ENCODE results near the gene IFITM1. TPM values are rescaled to one million over a fixed set of nuclear protein-coding genes. Genes with fewer than 3 reads are reported as not detected.
"Not testable (repeated sequence)": the region's sequence is repeated elsewhere in the genome, so short reads cannot be mapped to it uniquely, and the experiment has no call there.

Gene IFITM1
- total RNA-seq, 1 donor from 2014 or later: 379 TPM

- DNase-seq (ENCODE audit: extremely low spot score in 2 of 2): no peak
- intact Hi-C loops (cut with DNase I): no loop called here
- Histone ChIP-seq H3K4me1 (no peaks in the 10 kb centered on the region), H3K36me3 (no peaks in the 10 kb centered on the region), H3K27ac (no peak overlapping the region), H3K9me3 (no peaks in the 10 kb centered on the region), H3K27me3 (no peaks in the 10 kb centered on the region), H3K4me3 (no peak overlapping the region)
- TF ChIP-seq CTCF (IDR thresholded peaks at IDR 0.05) (no peak), POLR2AphosphoS5 (IDR thresholded peaks at IDR 0.05; ENCODE audit: insufficient read depth in 1 of 2, low read depth in 1 of 2) (no peak)
Observed at GRCh38 chr11:362642-363442, 49.0 kb downstream of the IFITM1 start.

GRCh38 chr11:363443-363805 is 49.6 kb downstream of the IFITM1 start:
- intact Hi-C loops (cut with DNase I); DNase-seq (ENCODE audit: extremely low spot score in 2 of 2); H3K9me3 ChIP-seq; H3K27me3 ChIP-seq; H3K4me1 ChIP-seq; H3K27ac ChIP-seq; H3K4me3 ChIP-seq; H3K36me3 ChIP-seq: not testable (repeated sequence)

GRCh38 chr11:363948-364761 is 50.3 kb downstream of the IFITM1 start:
- intact Hi-C loops (cut with DNase I): no loop called here
- Histone ChIP-seq H3K36me3 (no peaks in the 10 kb centered on the region), H3K9me3 (no peaks in the 10 kb centered on the region), H3K4me3 (no peak overlapping the region), H3K27ac (no peak overlapping the region), H3K27me3 (no peaks in the 10 kb centered on the region), H3K4me1 (peaks cover 8% of the 10 kb centered on the region)
- DNase-seq (ENCODE audit: extremely low spot score in 2 of 2): no peak
- TF ChIP-seq POLR2AphosphoS5 (IDR thresholded peaks at IDR 0.05; ENCODE audit: insufficient read depth in 1 of 2, low read depth in 1 of 2): peak; percentile 32 to 40
- no peak for TF ChIP-seq CTCF (IDR thresholded peaks at IDR 0.05)
- no peak for TF ChIP-seq POLR2A (IDR thresholded peaks at IDR 0.05)

Small RNAs within 50 kb of the gene (small RNA-seq; reads per million reads assigned to genes)
- gene AC136475.6: not detected

Other genes with a start within 250 kb of the IFITM1 start
- not detected for gene SCGB1C1, start 121.0 kb upstream of the IFITM1 start, total RNA-seq
- 26.5 TPM for gene BET1L, start 106.6 kb upstream of the IFITM1 start, total RNA-seq
- gene RIC8A, start 106.3 kb upstream of the IFITM1 start, total RNA-seq: 90.1 TPM
- gene SIRT3, start 77.7 kb upstream of the IFITM1 start, total RNA-seq: 5.6 TPM
- gene PSMD13, start 77.1 kb upstream of the IFITM1 start, total RNA-seq: 71.9 TPM
- gene NLRP6, start 35.6 kb upstream of the IFITM1 start, total RNA-seq: 0.49 TPM
- gene PGGHG, start 24.9 kb upstream of the IFITM1 start, total RNA-seq: 46.7 TPM
- gene IFITM5, start 14.5 kb upstream of the IFITM1 start, total RNA-seq: not detected
- gene IFITM2, start 6.2 kb upstream of the IFITM1 start, total RNA-seq: 780 TPM
- gene IFITM3, start 6.8 kb downstream of the IFITM1 start, total RNA-seq: 908 TPM
- 15.5 TPM for gene B4GALNT4, start 55.5 kb downstream of the IFITM1 start, total RNA-seq
- gene PKP3, start 80.2 kb downstream of the IFITM1 start, total RNA-seq: 117 TPM
- 48.1 TPM for gene SIGIRR, start 101.0 kb downstream of the IFITM1 start, total RNA-seq
- gene ANO9, start 128.0 kb downstream of the IFITM1 start, total RNA-seq: 12.0 TPM
- gene PTDSS2, start 136.2 kb downstream of the IFITM1 start, total RNA-seq: 36.1 TPM
- gene RNH1, start 193.2 kb downstream of the IFITM1 start, total RNA-seq: 252 TPM
- gene HRAS, start 221.5 kb downstream of the IFITM1 start, total RNA-seq: 53.5 TPM
- 0.49 TPM for gene LRRC56, start 223.5 kb downstream of the IFITM1 start, total RNA-seq
- 1.7 TPM for gene LMNTD2, start 246.7 kb downstream of the IFITM1 start, total RNA-seq
- gene RASSF7, start 246.9 kb downstream of the IFITM1 start, total RNA-seq: 14.7 TPM

Data from vagina (tissue), 2 donors.